IPS-15b (cell line): ENCODE data around the gene EML6.

Experiments used
- H3K27me3 ChIP-seq: one replicate; pipeline ENCODE4 v1.6.1; 2013; ENCODE audit warnings: low read length; ENCODE audit not compliant: control insufficient read depth, insufficient read depth
- H3K36me3 ChIP-seq: one replicate; pipeline ENCODE4 v1.6.1; 2013; ENCODE audit warnings: low read length; ENCODE audit not compliant: control insufficient read depth, insufficient read depth
- H3K4me1 ChIP-seq: one replicate; pipeline ENCODE4 v1.6.1; 2013; ENCODE audit warnings: mild to moderate bottlenecking, low read length; ENCODE audit not compliant: control insufficient read depth, insufficient read depth
- H3K4me3 ChIP-seq: one replicate; pipeline ENCODE4 v1.5.1; 2013; ENCODE audit warnings: low read depth, low read length
- H3K9ac ChIP-seq: one replicate; pipeline ENCODE4 v1.6.1; 2013; ENCODE audit warnings: low read depth, mild to moderate bottlenecking, low read length
- H3K9me3 ChIP-seq: one replicate; pipeline ENCODE4 v1.6.1; 2013; ENCODE audit warnings: mild to moderate bottlenecking, low read length; ENCODE audit not compliant: control insufficient read depth, insufficient read depth

The EML6 gene

DNA sequence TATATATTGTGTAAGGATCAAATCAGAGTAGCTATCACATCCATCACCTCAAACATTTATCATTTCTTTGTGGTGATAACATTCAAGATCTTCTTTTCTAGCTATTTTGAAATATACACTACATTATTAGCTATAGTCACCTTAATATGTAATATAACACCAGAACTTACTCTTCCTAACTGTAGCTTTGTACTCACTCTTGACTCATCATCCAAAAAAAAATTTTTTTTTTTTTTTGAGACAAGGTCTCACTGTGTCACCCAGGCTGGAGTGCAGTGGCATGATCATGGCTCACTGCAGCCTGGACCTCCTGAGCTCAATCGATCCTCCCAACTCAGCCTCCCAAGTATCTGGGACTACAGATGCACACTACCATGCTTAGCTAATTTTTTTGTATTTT, 153.3 kb downstream of the EML6 start:
- Histone ChIP-seq H3K4me1 (no peaks in the 10 kb centered on the region), H3K27me3 (no peaks in the 10 kb centered on the region), H3K36me3 (no peaks in the 10 kb centered on the region), H3K4me3 (no peak overlapping the region), H3K9me3 (no peaks in the 10 kb centered on the region), H3K9ac (no peak overlapping the region)

- no peaks in the 10 kb centered on the region for H3K27me3 ChIP-seq
- H3K9me3 ChIP-seq: no peaks in the 10 kb centered on the region
- H3K4me1 ChIP-seq: no peaks in the 10 kb centered on the region
- no peaks in the 10 kb centered on the region for H3K36me3 ChIP-seq
- H3K4me3 ChIP-seq: no peak overlapping the region
- no peak overlapping the region for H3K9ac ChIP-seq
These were observed 154.7 kb downstream of the EML6 start for GRCh38 chr2:54878182-54878581.

GRCh38 chr2:54879032-54879431, 155.6 kb downstream of the EML6 start:
- Histone ChIP-seq H3K36me3 (no peaks in the 10 kb centered on the region), H3K9me3 (no peaks in the 10 kb centered on the region), H3K27me3 (no peaks in the 10 kb centered on the region), H3K4me1 (no peaks in the 10 kb centered on the region), H3K4me3 (no peak overlapping the region), H3K9ac (no peak overlapping the region)

- Histone ChIP-seq H3K27me3 (no peaks in the 10 kb centered on the region), H3K9ac (no peak overlapping the region), H3K36me3 (no peaks in the 10 kb centered on the region), H3K4me3 (no peak overlapping the region), H3K4me1 (no peaks in the 10 kb centered on the region), H3K9me3 (no peaks in the 10 kb centered on the region)
These were observed 156.3 kb downstream of the EML6 start for GRCh38 chr2:54879598-54880332.

DNA sequence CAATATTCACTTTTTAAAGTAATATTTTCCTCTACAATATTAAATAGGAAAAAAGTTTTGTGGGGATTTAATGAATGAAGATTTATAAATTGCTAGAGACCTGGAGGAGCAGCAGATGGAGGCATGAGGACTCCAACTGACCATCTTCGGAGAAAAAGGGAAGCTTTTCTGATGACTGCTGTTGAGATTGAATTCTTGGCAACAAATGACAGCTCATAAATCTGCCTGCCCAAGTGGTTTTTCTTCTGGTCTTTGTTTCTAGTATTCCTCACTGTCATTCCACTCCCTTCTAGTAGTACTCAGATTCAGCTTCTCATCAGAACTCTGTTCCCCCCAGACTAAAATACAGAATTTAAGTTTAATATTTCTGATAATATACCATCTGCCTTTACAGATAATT, 157.0 kb downstream of the EML6 start:
- H3K36me3 ChIP-seq: no peaks in the 10 kb centered on the region
- H3K4me3 ChIP-seq: no peak overlapping the region
- H3K27me3 ChIP-seq: no peaks in the 10 kb centered on the region
- H3K9ac ChIP-seq: no peak overlapping the region
- no peaks in the 10 kb centered on the region for H3K4me1 ChIP-seq
- H3K9me3 ChIP-seq: no peaks in the 10 kb centered on the region

DNA sequence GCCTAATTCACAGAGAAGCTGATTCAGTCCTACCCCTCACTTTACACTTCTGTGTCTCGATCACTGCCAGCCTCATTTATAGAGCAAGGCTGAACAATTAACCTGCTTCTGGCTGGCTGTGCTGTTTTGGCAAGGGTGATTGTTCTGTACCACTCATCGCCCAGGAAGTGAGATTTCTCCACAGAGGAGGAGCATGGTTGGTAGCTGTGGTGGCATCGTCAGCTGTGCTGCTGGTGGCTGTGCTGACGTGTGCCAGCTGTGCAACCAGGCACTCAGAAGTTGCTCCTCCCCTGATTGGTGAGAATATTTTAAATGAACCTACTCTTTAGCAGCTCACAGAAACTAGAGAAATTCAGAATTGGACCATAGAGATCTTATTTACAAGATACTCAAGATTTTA, 158.3 kb downstream of the EML6 start:
- no peak overlapping the region for H3K4me3 ChIP-seq
- no peaks in the 10 kb centered on the region for H3K9me3 ChIP-seq
- H3K4me1 ChIP-seq: no peaks in the 10 kb centered on the region
- H3K9ac ChIP-seq: no peak overlapping the region
- no peaks in the 10 kb centered on the region for H3K27me3 ChIP-seq
- no peaks in the 10 kb centered on the region for H3K36me3 ChIP-seq

GRCh38 chr2:54885891-54886290, 162.4 kb downstream of the EML6 start:
- H3K9ac ChIP-seq: no peak overlapping the region
- H3K36me3 ChIP-seq: no peaks in the 10 kb centered on the region
- H3K9me3 ChIP-seq: no peaks in the 10 kb centered on the region
- no peaks in the 10 kb centered on the region for H3K27me3 ChIP-seq
- H3K4me1 ChIP-seq: no peaks in the 10 kb centered on the region
- no peak overlapping the region for H3K4me3 ChIP-seq

DNA sequence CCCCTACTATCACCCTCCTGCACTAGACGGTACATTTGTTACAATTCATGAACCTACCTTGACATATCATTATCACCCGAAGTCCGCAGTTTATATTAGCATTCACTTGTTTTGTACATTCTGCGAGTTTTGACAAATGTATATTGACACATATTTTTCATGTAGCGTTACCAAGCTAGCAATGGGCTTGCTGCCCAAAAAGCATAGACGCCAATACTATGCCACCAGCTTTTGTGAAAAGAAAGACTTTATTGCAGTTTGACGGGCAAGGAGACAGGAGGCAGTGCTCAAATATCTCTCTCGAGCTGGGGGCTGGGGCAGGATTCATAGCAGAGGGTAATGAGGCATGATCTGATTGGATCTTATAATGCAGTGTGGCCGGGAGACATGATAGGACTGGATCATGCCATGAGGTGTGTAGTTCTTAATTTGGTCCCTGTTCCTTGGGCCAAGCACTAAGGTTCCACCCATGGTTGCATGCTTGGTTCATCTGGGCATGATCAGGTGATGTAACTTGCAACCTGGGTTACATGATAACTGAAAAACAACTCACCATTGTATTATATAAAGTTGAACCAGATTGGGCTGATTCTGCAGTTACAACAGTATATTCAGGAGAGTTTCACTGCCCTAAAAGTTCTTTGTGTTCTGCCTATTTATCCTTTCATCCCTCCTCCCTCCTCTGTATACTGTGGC, 164.5 kb downstream of the EML6 start:
- no peak overlapping the region for H3K9ac ChIP-seq
- H3K4me3 ChIP-seq: no peak overlapping the region
- no peaks in the 10 kb centered on the region for H3K9me3 ChIP-seq
- H3K4me1 ChIP-seq: no peaks in the 10 kb centered on the region
- H3K36me3 ChIP-seq: no peaks in the 10 kb centered on the region
- no peaks in the 10 kb centered on the region for H3K27me3 ChIP-seq

DNA sequence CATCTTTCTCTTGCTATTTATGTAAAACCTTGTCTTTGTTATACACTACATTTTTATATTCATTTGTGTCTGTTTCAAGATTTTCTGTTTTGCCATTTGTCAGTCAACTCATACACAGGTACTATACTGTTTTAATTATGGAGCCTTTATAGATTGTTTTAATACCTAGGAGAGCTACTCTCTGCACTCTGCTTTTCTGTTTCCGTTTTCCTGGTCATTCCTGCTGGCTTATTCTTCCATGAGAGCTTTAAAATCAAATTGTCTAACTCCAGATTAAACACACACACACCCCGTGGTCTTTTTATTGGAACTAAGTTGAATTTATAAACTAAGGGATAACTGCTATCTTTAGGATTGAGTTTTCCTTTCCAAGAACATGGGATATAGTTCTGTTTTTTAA, 165.6 kb downstream of the EML6 start:
- Histone ChIP-seq H3K27me3 (no peaks in the 10 kb centered on the region), H3K9me3 (no peaks in the 10 kb centered on the region), H3K4me1 (no peaks in the 10 kb centered on the region), H3K9ac (no peak overlapping the region), H3K36me3 (no peaks in the 10 kb centered on the region), H3K4me3 (no peak overlapping the region)

DNA sequence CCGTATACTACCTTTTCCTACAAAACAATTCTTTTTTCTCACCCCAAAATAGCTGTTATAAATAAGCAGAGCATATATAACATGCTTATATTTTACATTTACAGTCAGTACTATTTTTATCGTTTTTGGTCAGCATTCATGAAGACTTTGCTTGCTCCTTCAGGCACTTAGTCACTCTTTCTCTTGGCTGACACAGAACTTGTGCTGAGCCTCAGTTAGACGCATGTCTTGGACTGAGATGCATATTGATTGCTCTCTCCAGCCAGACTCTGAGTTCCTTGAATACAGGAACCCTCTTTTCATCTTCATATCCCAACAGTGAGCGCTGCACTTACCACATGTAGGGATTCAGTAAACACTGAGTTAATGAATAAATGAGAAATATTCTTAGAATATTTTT, 168.4 kb downstream of the EML6 start:
- Histone ChIP-seq H3K36me3 (no peaks in the 10 kb centered on the region), H3K4me3 (no peak overlapping the region), H3K9ac (no peak overlapping the region), H3K9me3 (peaks cover 3% of the 10 kb centered on the region), H3K27me3 (no peaks in the 10 kb centered on the region), H3K4me1 (no peaks in the 10 kb centered on the region)

- Histone ChIP-seq H3K9ac (no peak overlapping the region), H3K27me3 (no peaks in the 10 kb centered on the region), H3K9me3 (peaks cover 3% of the 10 kb centered on the region), H3K4me1 (no peaks in the 10 kb centered on the region), H3K36me3 (no peaks in the 10 kb centered on the region), H3K4me3 (no peak overlapping the region)
These were observed 171.0 kb downstream of the EML6 start for GRCh38 chr2:54894467-54894866.

DNA sequence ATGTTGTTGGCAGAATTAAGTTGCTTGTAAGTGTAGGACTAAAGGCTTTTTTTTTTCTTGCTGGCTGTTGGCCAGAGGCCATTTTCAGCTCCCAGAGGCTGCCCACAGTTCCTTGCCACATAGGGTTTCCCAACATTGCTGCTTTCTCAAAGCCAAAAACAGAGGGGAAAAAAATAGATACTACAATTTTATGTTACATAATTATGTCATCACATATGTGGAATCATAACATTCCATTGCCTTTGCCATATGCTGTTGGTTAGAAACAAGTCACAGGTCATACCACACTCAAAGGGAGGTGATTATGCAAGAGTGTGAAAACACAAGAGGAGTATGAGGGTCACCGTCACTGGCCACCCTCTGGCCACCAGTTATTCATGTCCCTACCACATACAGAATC, 172.3 kb downstream of the EML6 start:
- H3K9ac ChIP-seq: no peak overlapping the region
- H3K36me3 ChIP-seq: no peaks in the 10 kb centered on the region
- H3K4me3 ChIP-seq: no peak overlapping the region
- no peaks in the 10 kb centered on the region for H3K27me3 ChIP-seq
- no peaks in the 10 kb centered on the region for H3K4me1 ChIP-seq
- H3K9me3 ChIP-seq: peaks cover 3% of the 10 kb centered on the region
